WTC11 (cell line): ENCODE results near the gene CASTOR2.
"Not testable (repeated sequence)": the region's sequence is repeated elsewhere in the genome, so short reads cannot be mapped to it uniquely, and the experiment has no call there.

Experiments
- ATF6 ChIP-seq: sonication (generic); formaldehyde crosslinking; IDR thresholded peaks from 2 replicates; pipeline ENCODE4 v1.8.1; 2023; ENCODE audit warnings: mild to moderate bottlenecking, missing genetic modification reagents
- CTCF ChIP-seq: fragments of 200-600 bp; IDR thresholded peaks from 2 replicates; pipeline ENCODE4 v1.8.0; 2022; ENCODE audit warnings: antibody characterized with exemption
- TF ChIP-seq, protein P1 (sequence below): sonication (generic); formaldehyde crosslinking; IDR thresholded peaks from 2 replicates; pipeline ENCODE4 v1.8.1; 2023; ENCODE audit warnings: mild to moderate bottlenecking, missing genetic modification reagents, borderline replicate concordance

- not testable (repeated sequence) for TF ChIP-seq CTCF, ATF6
- TF ChIP-seq, protein P1, sequence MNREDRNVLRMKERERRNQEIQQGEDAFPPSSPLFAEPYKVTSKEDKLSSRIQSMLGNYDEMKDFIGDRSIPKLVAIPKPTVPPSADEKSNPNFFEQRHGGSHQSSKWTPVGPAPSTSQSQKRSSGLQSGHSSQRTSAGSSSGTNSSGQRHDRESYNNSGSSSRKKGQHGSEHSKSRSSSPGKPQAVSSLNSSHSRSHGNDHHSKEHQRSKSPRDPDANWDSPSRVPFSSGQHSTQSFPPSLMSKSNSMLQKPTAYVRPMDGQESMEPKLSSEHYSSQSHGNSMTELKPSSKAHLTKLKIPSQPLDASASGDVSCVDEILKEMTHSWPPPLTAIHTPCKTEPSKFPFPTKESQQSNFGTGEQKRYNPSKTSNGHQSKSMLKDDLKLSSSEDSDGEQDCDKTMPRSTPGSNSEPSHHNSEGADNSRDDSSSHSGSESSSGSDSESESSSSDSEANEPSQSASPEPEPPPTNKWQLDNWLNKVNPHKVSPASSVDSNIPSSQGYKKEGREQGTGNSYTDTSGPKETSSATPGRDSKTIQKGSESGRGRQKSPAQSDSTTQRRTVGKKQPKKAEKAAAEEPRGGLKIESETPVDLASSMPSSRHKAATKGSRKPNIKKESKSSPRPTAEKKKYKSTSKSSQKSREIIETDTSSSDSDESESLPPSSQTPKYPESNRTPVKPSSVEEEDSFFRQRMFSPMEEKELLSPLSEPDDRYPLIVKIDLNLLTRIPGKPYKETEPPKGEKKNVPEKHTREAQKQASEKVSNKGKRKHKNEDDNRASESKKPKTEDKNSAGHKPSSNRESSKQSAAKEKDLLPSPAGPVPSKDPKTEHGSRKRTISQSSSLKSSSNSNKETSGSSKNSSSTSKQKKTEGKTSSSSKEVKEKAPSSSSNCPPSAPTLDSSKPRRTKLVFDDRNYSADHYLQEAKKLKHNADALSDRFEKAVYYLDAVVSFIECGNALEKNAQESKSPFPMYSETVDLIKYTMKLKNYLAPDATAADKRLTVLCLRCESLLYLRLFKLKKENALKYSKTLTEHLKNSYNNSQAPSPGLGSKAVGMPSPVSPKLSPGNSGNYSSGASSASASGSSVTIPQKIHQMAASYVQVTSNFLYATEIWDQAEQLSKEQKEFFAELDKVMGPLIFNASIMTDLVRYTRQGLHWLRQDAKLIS, result not testable (repeated sequence)
Observed at GRCh38 chr7:75001356-75001755, 36.9 kb downstream of the CASTOR2 start.
